ENCODE data around the gene SHC2.

Gene SHC2

GRCh38 chr19:376111-376470, 84.7 kb downstream of the SHC2 start:
- Histone ChIP-seq H3K36me3 (ENCODE audit: insufficient read depth, low read length) (no peaks in the 10 kb centered on the region), H3K4me3 (no peak overlapping the region), H3K9ac (ENCODE audit: insufficient read length) (no peak overlapping the region), H3K9me3 (ENCODE audit: low read depth, low read length) (no peaks in the 10 kb centered on the region), H3K27ac (0 out of 2 replicates have a peak overlapping the region, but pooled peaks have one; percentile 42)
- no peak for DNase-seq (ENCODE audit: low read depth, low spot score)
- no peak for TF ChIP-seq POLR2AphosphoS5 (IDR thresholded peaks at IDR 0.05; ENCODE audit: borderline replicate concordance, low read depth, low read length)
- TF ChIP-seq FOXP2 (optimal IDR thresholded peaks at IDR 0.05; ENCODE audit: control extremely low read depth, extremely low read length, insufficient read depth): no peak

- Histone ChIP-seq H3K9me3 (ENCODE audit: low read depth, low read length) (no peaks in the 10 kb centered on the region), H3K36me3 (ENCODE audit: insufficient read depth, low read length) (no peaks in the 10 kb centered on the region), H3K4me3 (no peak overlapping the region), H3K27ac (no peak overlapping the region), H3K9ac (ENCODE audit: insufficient read length) (no peak overlapping the region)
- no peak for DNase-seq (ENCODE audit: low read depth, low spot score)
- TF ChIP-seq POLR2AphosphoS5 (IDR thresholded peaks at IDR 0.05; ENCODE audit: borderline replicate concordance, low read depth, low read length) (no peak), FOXP2 (optimal IDR thresholded peaks at IDR 0.05; ENCODE audit: control extremely low read depth, extremely low read length, insufficient read depth) (no peak)
Observed at GRCh38 chr19:375395-376110, 85.3 kb downstream of the SHC2 start.

- H3K9me3 ChIP-seq (ENCODE audit: low read depth, low read length): no peaks in the 10 kb centered on the region
- H3K36me3 ChIP-seq (ENCODE audit: insufficient read depth, low read length): no peaks in the 10 kb centered on the region
- no peak overlapping the region for H3K4me3 ChIP-seq
- no peak for TF ChIP-seq POLR2AphosphoS5 (IDR thresholded peaks at IDR 0.05; ENCODE audit: borderline replicate concordance, low read depth, low read length)
- no peak for TF ChIP-seq EZH2 (IDR thresholded peaks at IDR 0.05)
- no peak for TF ChIP-seq FOXP2 (optimal IDR thresholded peaks at IDR 0.05; ENCODE audit: control extremely low read depth, extremely low read length, insufficient read depth)
- no peak overlapping the region for H3K9ac ChIP-seq (ENCODE audit: insufficient read length)
- DNase-seq (ENCODE audit: low read depth, low spot score): no peak
- H3K27ac ChIP-seq: no peak overlapping the region
Observed at GRCh38 chr19:374886-375235, 86.0 kb downstream of the SHC2 start.

- H3K9ac ChIP-seq (ENCODE audit: insufficient read length): no peak overlapping the region
- no peaks in the 10 kb centered on the region for H3K9me3 ChIP-seq (ENCODE audit: low read depth, low read length)
- TF ChIP-seq FOXP2 (optimal IDR thresholded peaks at IDR 0.05; ENCODE audit: control extremely low read depth, extremely low read length, insufficient read depth) (no peak), POLR2AphosphoS5 (IDR thresholded peaks at IDR 0.05; ENCODE audit: borderline replicate concordance, low read depth, low read length) (no peak)
- DNase-seq (ENCODE audit: low read depth, low spot score): no peak
- H3K4me3 ChIP-seq: no peak overlapping the region
- no peak overlapping the region for H3K27ac ChIP-seq
- no peaks in the 10 kb centered on the region for H3K36me3 ChIP-seq (ENCODE audit: insufficient read depth, low read length)
Observed at GRCh38 chr19:374183-374885, 86.5 kb downstream of the SHC2 start.

DNA sequence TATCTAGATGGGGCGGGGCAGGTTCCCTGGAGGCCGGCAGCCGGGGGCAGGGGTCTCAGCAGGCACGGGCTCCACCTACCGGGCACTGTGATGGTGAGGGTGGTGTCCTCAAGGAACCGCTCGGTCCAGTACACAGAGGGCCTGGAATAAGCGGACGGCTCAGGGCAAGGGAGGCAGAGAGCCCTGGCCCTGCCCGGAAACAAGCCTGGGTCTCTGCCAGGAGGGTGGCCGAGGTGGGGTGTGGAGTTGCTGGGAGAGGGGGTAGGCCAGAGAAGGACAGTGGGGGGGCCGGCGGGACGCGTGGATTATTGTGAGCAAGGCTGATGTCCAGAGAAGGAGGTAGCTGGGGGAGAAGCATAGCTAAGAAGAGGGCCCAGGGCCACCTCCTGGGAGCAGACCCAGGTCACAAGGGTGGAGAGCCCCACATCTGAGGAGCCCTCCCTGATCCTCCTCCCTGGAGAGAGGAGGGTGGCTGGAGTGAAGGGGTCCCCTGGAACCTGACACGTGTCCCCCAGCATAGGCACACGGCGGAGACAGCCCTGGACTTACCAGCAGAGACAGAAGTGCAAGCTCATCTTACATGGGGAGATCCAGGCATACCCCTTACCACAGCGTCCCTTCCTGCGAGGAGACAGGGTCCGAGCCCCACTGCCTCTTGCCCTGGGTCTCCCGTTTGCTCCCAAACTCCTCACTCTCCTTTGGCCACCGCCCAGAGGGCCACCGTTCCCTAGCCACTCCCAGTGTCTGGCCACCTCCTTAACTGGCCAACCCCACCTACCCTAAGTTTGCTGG, 87.2 kb downstream of the SHC2 start:
- no peaks in the 10 kb centered on the region for H3K9me3 ChIP-seq (ENCODE audit: low read depth, low read length)
- no peak for DNase-seq (ENCODE audit: low read depth, low spot score)
- TF ChIP-seq POLR2AphosphoS5 (IDR thresholded peaks at IDR 0.05; ENCODE audit: borderline replicate concordance, low read depth, low read length) (no peak), FOXP2 (optimal IDR thresholded peaks at IDR 0.05; ENCODE audit: control extremely low read depth, extremely low read length, insufficient read depth) (no peak), EZH2 (IDR thresholded peaks at IDR 0.05) (no peak)
- H3K9ac ChIP-seq (ENCODE audit: insufficient read length): no peak overlapping the region
- H3K36me3 ChIP-seq (ENCODE audit: insufficient read depth, low read length): no peaks in the 10 kb centered on the region
- H3K27ac ChIP-seq: no peak overlapping the region
- no peak overlapping the region for H3K4me3 ChIP-seq

- Histone ChIP-seq H3K9me3 (ENCODE audit: low read depth, low read length) (no peaks in the 10 kb centered on the region), H3K27ac (no peak overlapping the region), H3K9ac (ENCODE audit: insufficient read length) (no peak overlapping the region), H3K36me3 (ENCODE audit: insufficient read depth, low read length) (no peaks in the 10 kb centered on the region), H3K4me3 (no peak overlapping the region)
- no peak for TF ChIP-seq FOXP2 (optimal IDR thresholded peaks at IDR 0.05; ENCODE audit: control extremely low read depth, extremely low read length, insufficient read depth)
- no peak for TF ChIP-seq EZH2 (IDR thresholded peaks at IDR 0.05)
- TF ChIP-seq POLR2AphosphoS5 (IDR thresholded peaks at IDR 0.05; ENCODE audit: borderline replicate concordance, low read depth, low read length): no peak
- no peak for DNase-seq (ENCODE audit: low read depth, low spot score)
Observed at GRCh38 chr19:372306-372890, 88.4 kb downstream of the SHC2 start.

GRCh38 chr19:371501-372168, 89.2 kb downstream of the SHC2 start:
- H3K9ac ChIP-seq (ENCODE audit: insufficient read length): no peak overlapping the region
- DNase-seq (ENCODE audit: low read depth, low spot score): no peak
- no peak for TF ChIP-seq FOXP2 (optimal IDR thresholded peaks at IDR 0.05; ENCODE audit: control extremely low read depth, extremely low read length, insufficient read depth)
- no peak for TF ChIP-seq EZH2 (IDR thresholded peaks at IDR 0.05)
- no peak for TF ChIP-seq POLR2AphosphoS5 (IDR thresholded peaks at IDR 0.05; ENCODE audit: borderline replicate concordance, low read depth, low read length)
- no peaks in the 10 kb centered on the region for H3K36me3 ChIP-seq (ENCODE audit: insufficient read depth, low read length)
- no peaks in the 10 kb centered on the region for H3K9me3 ChIP-seq (ENCODE audit: low read depth, low read length)
- no peak overlapping the region for H3K4me3 ChIP-seq
- no peak overlapping the region for H3K27ac ChIP-seq

Measured in SK-N-MC (cell line).